ENCODE results near the gene TBC1D22A. TPM values are rescaled to one million over a fixed set of nuclear protein-coding genes. Genes with fewer than 3 reads are reported as not detected.
A peak's percentile ranks its signal among the peaks of the same experiment; 100 is the strongest.

Gene TBC1D22A
- total RNA-seq, 1 donor from 2014 or later = 15.8 TPM

DNA sequence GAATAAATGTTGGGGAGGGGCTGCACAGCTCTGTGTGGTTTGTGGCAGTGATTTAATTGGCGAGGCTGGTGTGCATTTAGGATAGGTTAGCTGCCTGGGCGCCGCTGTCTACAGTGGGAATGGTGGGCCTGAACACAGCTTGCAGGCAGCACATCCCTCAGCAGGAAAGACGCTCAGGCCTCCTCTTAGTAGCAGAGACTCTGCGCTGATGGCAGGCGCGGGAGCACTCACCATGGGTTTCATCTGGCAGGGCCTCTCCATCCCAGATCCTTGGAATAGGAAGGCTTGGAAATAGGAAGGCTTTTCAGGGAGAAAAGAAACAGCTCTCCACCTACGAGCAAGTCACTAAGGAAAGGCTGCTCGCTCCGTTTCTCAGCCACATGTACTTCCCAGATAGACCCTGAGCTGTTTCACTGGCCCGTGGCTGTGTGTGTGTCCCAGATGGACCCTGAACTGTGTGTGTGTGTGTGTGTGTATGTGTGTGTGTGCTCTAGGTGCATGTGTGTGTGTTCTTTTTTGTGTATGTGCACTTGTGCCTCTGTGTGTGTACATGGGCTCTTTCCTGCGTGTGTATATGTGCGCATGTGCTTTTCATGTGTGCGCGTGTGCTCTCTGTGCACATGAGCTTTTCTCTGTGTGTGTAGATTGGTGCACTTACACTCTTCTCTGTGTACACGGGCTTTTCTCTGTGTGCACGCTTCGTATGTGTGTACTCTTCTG lies 144.0 kb downstream of the TBC1D22A start:
- no peak for ATAC-seq
- intact Hi-C loops (cut with micrococcal nuclease) = no loop called here
- no peak for DNase-seq

DNA sequence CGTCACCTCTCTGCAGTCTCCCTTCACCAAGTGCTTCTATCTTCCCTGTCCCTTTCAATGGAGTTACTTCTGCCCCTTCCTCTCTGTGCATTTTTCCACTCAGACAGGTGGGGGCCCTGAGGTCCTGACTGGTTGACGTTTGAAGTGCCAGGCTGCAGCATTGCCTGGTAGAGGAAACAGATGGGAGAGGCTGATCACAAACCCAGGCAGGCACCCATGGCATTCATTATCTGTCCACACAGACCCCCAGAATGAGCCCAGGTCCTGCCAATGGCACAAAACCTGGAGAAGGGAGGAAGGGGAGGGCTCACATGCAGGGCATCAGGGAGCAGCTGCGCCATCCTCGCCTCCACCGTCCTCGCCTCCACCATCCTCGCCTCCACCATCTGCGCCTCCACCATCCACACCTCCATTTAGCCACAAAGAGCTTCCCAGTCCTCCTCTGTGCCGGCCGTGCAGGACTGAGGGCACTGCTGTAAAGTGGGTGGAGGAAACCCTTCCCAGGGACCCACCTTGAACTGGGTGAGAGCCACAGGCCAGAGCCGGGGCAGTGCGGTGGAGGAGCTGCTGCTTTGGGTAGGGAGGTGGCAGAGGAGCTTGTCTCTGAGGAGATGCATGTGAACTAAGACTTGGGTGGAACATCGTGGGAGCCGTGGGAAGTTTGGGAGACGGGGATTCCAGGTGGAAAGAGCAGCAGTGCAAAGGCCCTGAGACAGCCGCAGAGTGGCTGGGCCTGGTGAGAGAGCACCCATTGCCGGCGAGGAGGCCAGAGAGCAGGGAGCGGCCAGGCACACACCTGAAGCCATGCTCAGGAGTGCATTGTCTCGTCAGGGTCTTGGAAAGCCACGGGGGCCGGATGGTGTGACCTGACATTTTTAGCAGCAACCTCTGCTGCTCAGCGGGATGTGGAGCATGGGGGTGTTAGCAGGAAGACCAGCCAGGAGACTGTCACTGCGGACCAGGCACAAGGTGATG lies 145.1 kb downstream of the TBC1D22A start:
- DNase-seq (no peak), ATAC-seq (no peak)
- intact Hi-C loops (cut with micrococcal nuclease) = no loop called here

DNA sequence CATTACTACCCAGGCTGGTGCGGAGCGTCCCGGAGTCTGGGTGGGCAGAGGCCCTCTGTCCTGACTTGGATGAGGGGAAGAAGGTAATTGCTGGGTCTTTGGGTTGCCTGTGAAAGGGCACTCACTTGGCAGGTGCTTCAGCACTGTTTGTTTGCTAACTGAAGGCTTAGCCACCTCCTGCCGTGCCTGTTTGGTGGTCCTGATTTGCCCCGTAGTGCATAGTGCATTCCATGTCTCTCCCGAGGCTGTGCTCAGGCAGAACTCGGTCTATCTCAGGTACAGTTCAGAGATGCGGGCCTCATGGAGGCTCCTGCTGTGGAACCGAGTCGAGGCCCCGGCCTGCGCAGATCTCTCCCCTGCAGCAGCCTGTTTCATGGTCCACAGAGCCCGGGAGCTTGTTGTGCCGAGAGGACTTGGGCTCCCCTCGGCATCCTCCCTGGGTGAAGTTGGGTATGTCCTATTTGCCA lies 146.2 kb downstream of the TBC1D22A start:
- ATAC-seq = no peak
- intact Hi-C loops (cut with micrococcal nuclease) = no loop called here

DNA sequence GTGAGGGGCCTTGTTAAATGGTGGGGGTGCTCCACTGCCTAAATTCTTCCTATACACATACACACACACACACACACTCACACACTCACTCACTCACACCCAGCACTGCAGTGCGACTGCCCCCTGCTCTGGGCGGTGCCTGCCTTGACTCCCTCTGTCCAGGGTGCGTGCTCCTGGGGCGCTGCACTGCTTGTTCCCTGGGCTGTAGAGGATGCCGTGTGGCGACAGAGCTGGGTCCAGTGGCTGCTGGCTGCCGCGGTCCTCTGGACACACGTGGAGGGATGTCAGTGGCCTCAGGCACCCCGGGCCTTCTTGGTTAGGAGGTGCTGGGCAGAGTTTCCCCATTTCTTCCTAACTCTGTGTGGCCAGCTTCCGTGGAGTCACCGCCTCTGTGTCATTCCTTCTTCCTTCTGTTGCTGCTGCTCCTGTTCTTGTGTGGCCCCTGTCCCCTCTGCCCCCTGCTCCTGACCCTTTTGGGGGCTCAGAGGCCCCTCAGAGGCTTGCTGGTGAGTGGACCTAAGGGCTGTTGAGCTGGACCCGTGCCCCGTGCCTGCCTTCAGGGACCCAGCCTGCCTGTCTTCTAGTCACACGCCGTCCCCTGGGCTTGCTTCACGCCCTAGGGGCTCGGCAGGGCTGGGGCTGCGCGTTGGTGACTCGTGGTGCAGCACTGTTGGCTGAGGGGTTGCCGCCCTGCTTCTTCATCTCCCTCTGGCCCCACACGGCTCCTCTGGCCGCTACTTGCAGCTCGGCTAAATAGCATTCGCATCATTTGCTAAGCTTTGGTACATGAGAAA lies 147.0 kb downstream of the TBC1D22A start:
- ATAC-seq = no peak
- no peak for DNase-seq
- intact Hi-C loops (cut with micrococcal nuclease) = no loop called here

More for the DNA sequence above, 146.2 kb downstream of the TBC1D22A start:
- no peak for DNase-seq

DNA sequence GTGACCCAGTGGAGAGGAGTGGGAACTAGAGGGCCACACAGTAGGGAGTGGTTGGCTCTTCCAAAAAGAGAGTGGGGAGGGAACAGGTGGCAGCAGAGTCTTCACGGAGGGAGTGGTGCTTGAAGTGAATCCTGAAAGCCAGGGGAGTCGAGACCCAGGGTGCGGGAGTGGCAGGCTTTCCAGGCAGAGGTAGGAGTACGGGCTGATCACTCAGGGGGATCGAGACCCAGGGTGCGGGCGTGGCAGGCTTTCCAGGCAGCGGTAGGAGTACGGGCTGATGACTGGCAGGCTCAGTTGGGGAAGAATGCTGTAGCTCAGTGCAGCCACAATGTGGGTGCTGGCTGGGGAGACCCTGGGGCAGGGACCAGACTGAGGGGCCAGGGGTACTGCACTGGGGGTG lies 148.2 kb downstream of the TBC1D22A start:
- no peak for DNase-seq
- intact Hi-C loops (cut with micrococcal nuclease) = no loop called here
- ATAC-seq = no peak

DNA sequence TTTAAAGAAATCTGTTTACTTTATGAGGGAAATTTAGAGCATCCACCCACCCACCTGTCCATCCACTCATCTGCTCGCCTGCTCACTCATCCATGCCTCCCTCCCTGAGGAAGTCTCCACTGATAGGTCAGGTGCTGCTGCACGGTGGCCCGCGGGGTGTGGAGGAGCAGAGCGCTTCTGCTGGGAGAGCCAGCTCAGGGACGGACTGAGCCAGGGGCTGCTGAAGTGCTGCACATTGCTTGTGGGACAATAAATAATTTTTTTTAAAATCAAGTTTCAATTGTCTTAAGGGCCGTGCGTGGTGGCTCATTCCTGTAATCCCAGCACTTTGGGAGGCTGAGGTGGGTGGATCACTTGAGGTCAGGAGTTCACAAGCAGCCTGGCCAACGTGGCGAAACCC lies 148.9 kb downstream of the TBC1D22A start:
- intact Hi-C loops (cut with micrococcal nuclease) = no loop called here
- no peak for ATAC-seq
- DNase-seq = no peak

DNA sequence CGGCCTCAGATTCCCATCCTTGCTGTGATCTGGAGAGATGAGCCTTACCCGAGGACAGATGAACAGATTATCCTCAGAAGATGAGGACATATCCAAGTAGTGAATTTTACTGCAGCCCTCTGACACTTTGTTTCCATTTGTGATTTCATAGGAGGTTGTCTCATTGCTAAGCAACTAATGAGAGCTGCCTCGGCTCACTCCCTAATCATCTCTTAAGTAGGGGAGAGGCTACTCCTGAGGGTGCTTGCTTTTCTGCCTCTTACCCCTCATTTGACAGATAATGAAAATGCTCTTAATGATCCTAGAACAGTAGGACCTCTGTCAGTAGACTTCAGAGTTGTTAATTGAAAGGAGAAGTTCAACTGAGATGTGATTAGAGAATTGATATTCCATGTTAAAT lies 150.9 kb downstream of the TBC1D22A start:
- no peak for DNase-seq
- intact Hi-C loops (cut with micrococcal nuclease) = no loop called here
- no peak for ATAC-seq

DNA sequence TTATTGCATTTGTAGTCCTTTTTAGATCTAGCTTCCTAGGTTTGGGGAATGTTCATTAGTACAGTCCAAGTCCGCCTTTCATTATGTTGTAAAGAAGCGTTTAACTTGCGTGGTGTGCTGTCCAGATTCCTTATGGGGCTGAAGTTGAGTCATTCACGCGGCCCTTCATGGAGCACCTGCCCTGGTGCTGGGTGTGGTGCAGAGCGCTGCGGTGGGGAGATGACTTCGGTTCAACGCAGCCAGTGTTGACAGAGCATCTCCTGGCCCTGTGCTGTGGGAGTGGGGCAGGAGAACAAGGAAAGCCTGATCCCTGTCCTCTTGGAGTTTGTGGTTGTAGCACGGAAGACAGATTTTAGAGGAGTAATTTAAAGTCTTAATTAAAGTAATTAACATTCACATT lies 152.0 kb downstream of the TBC1D22A start:
- no peak for ATAC-seq
- DNase-seq = no peak
- intact Hi-C loops (cut with micrococcal nuclease) = no loop called here

DNA sequence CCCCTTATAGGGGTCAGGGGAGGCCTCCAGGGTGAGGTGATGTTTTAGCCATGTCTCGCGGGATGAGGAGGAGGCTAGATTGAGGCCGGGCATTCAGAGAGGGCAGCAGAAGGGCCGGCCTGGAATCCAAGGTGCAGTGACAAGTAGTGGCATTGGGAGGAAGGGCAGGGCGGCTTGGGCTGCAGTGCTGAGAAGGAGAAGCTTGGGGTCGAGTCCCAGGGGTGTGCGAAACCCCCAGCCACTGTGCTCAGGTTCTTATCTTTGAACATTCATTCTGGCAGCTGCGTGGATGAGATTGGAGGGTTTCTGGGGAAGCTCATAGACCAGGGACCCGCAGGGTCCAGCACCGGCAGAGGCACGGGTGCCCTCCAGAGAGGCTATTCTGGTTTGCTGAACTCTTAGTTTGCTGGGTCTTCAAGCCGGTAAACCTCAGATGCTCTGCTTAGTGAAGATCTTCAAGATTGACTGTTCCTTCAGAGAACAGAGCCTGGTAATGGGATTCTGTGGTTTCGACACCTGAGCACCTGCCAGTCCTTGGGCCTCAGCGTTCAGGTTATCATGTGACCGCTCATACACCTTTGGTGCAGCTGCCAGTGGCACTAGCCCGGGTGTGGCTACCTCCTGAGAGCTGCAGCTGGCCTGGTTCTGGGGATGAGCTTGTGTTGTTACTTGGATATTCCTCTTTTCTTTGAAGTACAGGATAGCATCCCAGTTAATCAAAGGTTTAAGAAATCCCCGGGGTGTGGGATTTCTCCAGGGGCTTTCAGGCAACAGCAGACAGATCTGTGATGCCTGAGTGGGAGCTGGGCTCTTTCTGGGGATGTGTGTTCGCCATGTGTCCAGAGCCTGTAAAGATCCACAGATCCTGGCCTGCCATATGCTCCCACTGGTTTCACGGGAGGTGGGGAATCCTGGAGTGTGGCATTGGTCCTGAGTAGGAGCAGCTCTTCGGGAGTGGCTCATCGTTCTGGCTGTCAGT lies 152.8 kb downstream of the TBC1D22A start:
- DNase-seq (no peak), ATAC-seq (no peak)
- intact Hi-C loops (cut with micrococcal nuclease) = no loop called here

DNA sequence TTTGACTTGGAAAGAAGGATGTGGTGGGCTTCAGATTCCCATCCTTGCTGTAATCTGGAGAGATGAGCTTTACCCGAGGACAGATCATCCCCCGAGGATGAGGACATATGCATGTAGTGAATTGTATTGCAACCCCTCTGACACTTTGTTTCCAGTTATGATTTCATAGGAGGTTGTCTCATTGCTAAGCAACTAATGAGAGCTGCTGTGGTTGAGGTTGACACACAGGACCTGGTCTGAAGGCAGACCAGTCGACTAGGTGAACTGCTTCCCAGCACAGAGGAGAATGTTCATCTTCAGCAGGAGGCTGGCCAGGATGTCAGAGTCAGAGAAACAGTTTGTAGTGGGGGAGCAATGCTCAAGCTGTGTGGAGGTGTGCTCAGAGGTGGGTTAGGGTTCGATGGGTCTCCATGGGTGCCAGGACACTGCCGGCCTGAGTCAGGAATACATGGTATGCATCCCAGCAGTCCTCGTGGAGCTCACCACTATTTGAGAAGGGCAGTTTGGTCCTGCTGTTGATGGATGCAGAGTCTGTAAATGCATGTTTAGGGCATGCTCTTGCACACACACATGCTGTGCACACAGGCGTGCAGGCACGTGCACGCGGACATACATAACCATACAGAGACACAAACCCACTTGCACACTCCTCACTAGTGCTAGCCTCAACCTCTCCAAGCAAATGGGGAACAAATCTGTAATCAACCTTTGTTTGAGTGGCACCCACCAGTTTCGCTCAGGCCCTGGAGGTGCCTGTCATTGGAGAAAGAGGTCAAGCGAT lies 153.7 kb downstream of the TBC1D22A start:
- no peak for DNase-seq
- ATAC-seq = no peak
- intact Hi-C loops (cut with micrococcal nuclease) = no loop called here

DNA sequence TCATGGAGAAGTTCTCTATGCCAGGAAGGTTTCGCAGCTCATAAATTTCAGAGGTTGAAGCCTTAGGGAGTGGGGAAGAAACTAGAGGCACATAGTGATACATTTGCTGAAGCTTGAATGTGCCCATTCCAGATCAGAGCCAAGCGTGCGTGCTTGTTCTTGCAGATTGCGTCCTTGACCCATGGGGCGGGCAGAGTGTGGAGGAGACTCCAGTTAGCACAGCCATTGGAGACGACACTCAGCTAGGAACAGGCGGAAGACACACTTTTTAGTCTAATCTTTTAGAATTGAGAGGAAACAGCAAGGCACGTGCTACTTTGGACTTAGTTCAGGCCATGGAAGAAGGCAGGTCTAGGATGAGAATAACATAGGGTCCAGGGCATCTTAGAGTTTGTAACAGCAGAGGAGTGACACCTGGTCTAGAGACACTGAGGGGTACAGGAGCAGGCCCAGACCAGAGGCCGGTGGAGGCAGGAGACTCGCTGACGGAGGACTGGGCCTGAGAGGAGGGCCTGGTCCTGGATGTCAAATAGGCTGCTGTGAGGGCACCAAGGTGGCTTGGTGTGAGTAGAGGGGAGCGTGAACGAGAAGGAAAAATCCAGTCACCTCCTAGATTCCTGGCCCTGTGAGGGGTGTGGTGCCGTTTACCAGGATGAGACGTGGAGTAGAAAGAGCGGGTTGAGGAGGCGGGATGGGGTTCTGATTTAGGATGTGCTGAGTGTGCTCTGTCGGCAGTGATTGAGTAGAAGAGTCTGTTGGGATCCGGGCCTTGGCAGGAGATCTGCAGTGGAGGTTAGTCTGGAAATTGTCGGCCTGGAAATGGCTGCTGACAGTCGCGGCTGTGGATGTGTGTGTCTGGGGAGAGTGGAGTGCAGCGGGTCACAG lies 154.7 kb downstream of the TBC1D22A start:
- ATAC-seq (no peak), DNase-seq (no peak)
- intact Hi-C loops (cut with micrococcal nuclease) = no loop called here

DNA sequence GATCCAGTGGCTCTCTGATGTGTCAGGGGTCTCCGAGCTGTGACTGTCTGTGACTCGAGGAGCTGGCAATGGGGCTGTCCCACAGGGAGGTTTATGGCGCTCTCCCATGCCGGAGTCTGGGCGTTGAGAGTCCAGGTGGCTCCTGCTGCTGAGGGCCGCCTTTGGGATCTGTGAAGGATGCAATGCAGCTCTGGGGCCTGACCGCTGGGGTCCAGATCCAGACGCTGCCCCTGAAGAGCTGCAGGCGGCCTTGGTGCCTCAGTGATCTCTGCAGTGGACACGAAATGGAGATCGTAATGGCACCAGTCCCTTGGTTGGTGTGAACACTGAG lies 155.3 kb downstream of the TBC1D22A start:
- intact Hi-C loops (cut with micrococcal nuclease) = no loop called here
- ATAC-seq (no peak), DNase-seq (peak; percentile 28)

DNA sequence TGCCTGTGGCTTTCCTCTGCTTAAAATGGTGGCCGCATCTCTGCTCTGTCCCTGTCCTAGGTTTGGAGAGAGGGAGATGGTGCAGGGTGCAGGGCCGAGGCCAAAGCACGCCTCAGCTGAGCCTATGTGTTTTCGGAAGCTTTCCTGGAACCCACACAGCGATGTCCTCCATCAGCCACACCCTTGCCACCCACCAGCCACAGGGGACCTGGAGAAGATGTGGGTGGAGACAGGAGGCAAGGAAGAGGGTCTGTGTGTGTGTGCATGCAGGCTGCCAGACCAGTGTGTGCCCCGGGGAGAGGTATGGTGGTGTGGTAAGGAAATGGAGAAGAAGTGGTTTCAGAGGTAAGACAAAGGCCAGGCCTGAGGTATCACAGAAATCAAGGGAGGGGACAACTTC lies 155.7 kb downstream of the TBC1D22A start:
- DNase-seq (no peak), ATAC-seq (no peak)
- intact Hi-C loops (cut with micrococcal nuclease) = no loop called here

DNA sequence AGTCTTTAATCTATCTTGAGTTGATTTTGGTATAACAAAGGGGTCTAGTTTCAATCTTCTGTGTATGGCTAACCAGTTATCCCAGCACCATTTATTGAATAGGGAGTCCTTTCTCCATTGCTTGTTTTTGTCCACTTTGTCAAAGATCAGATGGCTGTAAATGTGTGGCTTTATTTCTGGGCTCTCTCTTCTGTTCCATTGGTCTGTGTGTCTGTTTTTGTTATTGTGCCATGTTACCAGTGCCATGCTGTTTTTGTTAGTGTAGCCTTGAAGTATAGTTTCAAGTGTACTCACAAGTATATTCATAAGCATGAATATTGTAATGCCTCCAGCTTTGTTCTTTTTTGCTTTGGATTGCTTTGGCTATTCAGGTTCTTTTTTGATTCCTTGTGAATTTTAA lies 159.6 kb downstream of the TBC1D22A start:
- intact Hi-C loops (cut with micrococcal nuclease) = no loop called here
- no peak for ATAC-seq
- no peak for DNase-seq

DNA sequence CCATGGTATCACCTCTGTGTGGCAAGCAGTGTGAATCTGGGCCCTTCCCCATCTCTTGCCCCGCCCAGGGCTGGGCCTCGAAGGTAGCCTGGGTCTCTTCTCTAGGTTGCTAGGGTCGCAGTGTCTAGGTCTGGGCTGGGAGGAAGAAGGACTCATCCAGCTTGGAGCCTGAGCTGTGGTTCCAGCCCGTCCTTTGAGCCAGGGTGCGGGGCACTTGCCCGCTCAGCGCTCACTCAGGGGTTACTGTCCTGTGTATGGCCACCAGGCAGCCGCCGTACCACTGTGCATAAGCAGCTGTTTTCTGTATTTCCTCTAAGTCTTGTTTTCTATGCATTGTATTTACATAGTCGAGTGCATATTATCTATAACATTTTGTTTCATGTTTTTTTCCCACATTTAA lies 160.9 kb downstream of the TBC1D22A start:
- intact Hi-C loops (cut with micrococcal nuclease) = no loop called here
- ATAC-seq = no peak
- no peak for DNase-seq

DNA sequence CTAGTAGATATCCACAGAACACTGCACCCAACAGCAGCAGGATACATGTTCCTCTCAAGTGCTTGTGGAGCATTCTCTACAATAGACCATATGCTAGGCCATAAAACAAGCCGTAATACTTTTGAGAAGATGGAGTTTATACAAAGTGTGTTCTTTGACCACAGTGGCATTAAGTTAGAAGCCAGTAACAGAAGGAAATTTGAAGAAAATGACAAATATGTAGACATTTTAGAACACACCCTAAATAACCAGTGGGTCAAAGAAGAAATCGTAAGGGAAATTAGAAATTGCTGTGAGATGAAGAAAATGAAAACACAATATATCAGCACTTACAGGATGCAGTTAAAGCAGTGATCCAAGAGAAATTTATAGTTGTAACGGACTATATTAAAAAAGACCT lies 163.4 kb downstream of the TBC1D22A start:
- ATAC-seq = no peak

More for the DNA sequence above, 163.4 kb downstream of the TBC1D22A start:
- no peak for DNase-seq
- intact Hi-C loops (cut with micrococcal nuclease) = no loop called here
